ENCODE measurements around the gene AEBP1. TPM values are rescaled to one million over a fixed set of nuclear protein-coding genes. Genes with fewer than 3 reads are reported as not detected.

The AEBP1 gene
- total and polyA plus RNA-seq, 8 donors: 5.1 to 49.3 (median 17.5) TPM

DNA sequence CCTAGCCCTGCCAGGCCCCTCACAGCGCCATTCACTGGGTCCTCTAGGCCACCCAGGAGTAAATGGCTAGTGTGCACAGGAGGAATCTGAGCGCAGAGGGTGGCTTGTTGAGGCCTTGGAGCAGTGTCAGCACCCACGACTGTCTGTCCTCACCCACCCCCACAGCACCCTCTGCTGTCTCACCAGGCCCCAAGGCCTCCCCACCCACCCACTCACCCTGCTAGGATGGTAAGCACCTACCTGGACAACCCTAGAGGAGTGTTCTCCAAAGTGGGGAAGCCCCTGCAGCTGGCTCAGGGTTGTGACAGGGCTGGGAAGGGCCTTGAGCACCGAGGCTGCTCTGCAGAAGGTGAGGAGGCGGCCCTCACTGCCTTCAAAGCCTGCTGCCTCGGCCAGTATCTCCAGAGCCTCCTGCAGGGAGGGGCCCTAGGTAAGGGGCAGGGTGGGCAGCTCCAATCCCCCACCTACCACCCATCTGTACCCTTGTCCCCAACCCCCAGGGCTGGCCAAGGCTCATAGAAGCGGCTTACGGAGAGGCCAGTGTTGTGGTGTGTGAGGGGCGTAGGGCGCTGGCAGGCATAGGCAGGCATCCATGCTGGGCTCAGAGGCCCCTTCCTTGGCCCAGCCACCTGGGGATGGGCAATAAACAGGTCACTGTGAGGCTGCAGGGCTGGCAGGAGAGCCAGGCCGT is 24.7 kb upstream of the AEBP1 start:
- Histone ChIP-seq H3K27ac (no peak overlapping the region), H3K4me3 (no peak overlapping the region), H3K9me3 (no peaks in the 10 kb centered on the region), H3K4me1 (peaks cover 0 to 6% (median 0%) of the 10 kb centered on the region in 3 donors), H3K36me3 (peaks cover 0 to 24% (median 5%) of the 10 kb centered on the region in 3 donors), H3K27me3 (no peaks in the 10 kb centered on the region)
- no peak for TF ChIP-seq CTCF (IDR thresholded peaks at IDR 0.05)
- intact Hi-C loops (cut with DNase I): no loop called here
- 84 to 89% methylated on average over 10 to 11 of the region's 11 CpGs for WGBS, 2 donors
- DNase-seq: peak in 2 of 6 donors; percentile 26 to 44
- no peak for ATAC-seq
- no peak for FAIRE-seq

- no peak for ATAC-seq
- no peak for FAIRE-seq
- DNase-seq: peak in 1 of 6 donors; percentile 71
- Histone ChIP-seq H3K9me3 (no peaks in the 10 kb centered on the region), H3K4me1 (peaks cover 0 to 6% (median 0%) of the 10 kb centered on the region in 3 donors), H3K27ac (no peak overlapping the region), H3K4me3 (no peak overlapping the region), H3K27me3 (no peaks in the 10 kb centered on the region), H3K36me3 (peaks cover 0 to 24% (median 5%) of the 10 kb centered on the region in 3 donors)
- WGBS, 2 donors: 94 to 95% methylated on average over 5 of the region's 5 CpGs
- TF ChIP-seq CTCF (IDR thresholded peaks at IDR 0.05): no peak
- intact Hi-C loops (cut with DNase I): no loop called here
Measured at GRCh38 chr7:44080118-44080517, 24.0 kb upstream of the AEBP1 start.

DNA sequence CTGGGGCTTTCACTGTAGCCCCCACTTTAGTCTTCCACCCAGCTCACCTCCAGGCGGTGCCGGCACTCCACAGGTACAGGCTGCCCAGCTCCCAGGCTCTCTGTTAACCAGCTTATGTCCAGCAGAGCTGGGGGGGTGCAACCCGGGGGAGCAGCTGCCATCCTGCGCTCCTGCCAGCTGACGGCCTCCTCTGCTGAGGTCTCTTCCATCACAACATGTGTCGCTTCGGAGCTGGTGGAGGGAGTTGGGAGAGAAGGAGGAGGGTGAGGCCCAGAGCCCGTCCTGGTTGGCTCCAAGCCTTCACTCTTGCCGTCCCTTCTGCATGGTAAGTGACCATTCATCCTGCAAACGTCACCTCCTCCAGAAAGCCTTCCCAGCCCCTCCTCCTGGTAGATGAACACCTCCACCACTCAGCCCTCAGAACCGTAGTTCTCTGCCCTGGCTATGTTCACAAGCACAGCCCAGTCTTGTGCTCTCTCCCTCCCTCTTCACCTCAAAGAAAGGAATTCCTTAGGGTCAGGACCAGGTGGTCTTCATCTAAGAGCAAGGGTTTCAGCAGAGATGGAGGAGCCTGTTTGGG is 23.4 kb upstream of the AEBP1 start:
- peak overlapping the region in 2 of 4 donors; percentile 76 to 89 for H3K4me3 ChIP-seq

GRCh38 chr7:44081266-44081748 is 22.8 kb upstream of the AEBP1 start:
- 35 to 42% methylated on average over 9 of the region's 9 CpGs for WGBS, 2 donors
- Histone ChIP-seq H3K9me3 (no peaks in the 10 kb centered on the region), H3K36me3 (peaks cover 0 to 24% (median 5%) of the 10 kb centered on the region in 3 donors), H3K4me1 (peaks cover 0 to 6% (median 0%) of the 10 kb centered on the region in 3 donors), H3K27ac (no peak overlapping the region), H3K4me3 (peak overlapping the region in 3 of 4 donors; percentile 76 to 89 (median 77)), H3K27me3 (no peaks in the 10 kb centered on the region)
- TF ChIP-seq CTCF (IDR thresholded peaks at IDR 0.05): no peak
- DNase-seq (no peak), FAIRE-seq (no peak), ATAC-seq (no peak)
- intact Hi-C loops (cut with DNase I): no loop called here

More for the DNA sequence above, 23.4 kb upstream of the AEBP1 start:
- no peak for ATAC-seq
- intact Hi-C loops (cut with DNase I): no loop called here
- TF ChIP-seq CTCF (IDR thresholded peaks at IDR 0.05): no peak
- no peak overlapping the region for H3K27ac ChIP-seq
- H3K4me1 ChIP-seq: peaks cover 0 to 6% (median 0%) of the 10 kb centered on the region in 3 donors
- 81 to 84% methylated on average over 11 of the region's 11 CpGs for WGBS, 2 donors
- FAIRE-seq: no peak
- peak in 2 of 6 donors; percentile 35 to 68 for DNase-seq
- H3K36me3 ChIP-seq: peaks cover 0 to 24% (median 5%) of the 10 kb centered on the region in 3 donors
- no peaks in the 10 kb centered on the region for H3K27me3 ChIP-seq
- H3K9me3 ChIP-seq: no peaks in the 10 kb centered on the region

All from pancreas (tissue), 10 donors.